HepG2 (cell line): Measurements from ENCODE around the gene B9D2. TPM values are rescaled to one million over a fixed set of nuclear protein-coding genes. Genes with fewer than 3 reads are reported as not detected.
A peak's percentile ranks its signal among the peaks of the same experiment; 100 is the strongest.

Experiments used
- ATAC-seq: fragments of 200-7000 bp; cut with Tn5 transposase; 3 replicates; pipeline ENCODE4 v1.9.1; 2020; ENCODE audit warnings: mild to moderate bottlenecking, moderate library complexity
- BruUV-seq: library from RNA; stranded (reverse); fragments of 400-500 nt; replicated peaks from 2 replicates; lab custom pipeline; 2021; lab: Mats Ljungman, UMichigan
- CTCF ChIA-PET: fragments of 300-600 bp; formaldehyde crosslinking; extraction: SDS; loops from one replicate; lab custom pipeline; 2021; ENCODE audit warnings: low total read pairs, inconsistent platforms, low intra/inter-chr PET ratio; lab: Yijun Ruan, JAX
- POLR2A ChIA-PET: fragments of 350-600 bp; sonication (Branson Sonifier 250); formaldehyde crosslinking; loops from one replicate; lab custom pipeline; 2020; ENCODE audit warnings: antibody characterized with exemption, inconsistent platforms; lab: Yijun Ruan, JAX
- DNase-seq: peaks from one replicate; pipeline ENCODE4 v3.0.0-alpha.2; 2015; ENCODE audit warnings: low spot score
- FAIRE-seq: peaks from 3 replicates; lab custom pipeline; 2011; peaks lifted over from hg19 to GRCh38; lab: Jason Lieb, UNC
- H2AFZ ChIP-seq: one replicate; pipeline ENCODE4 v1.6.1; 2011; ENCODE audit warnings: low read length, inconsistent platforms
- H3K27ac ChIP-seq: fragments of 300-600 bp; 3 replicates; pipeline ENCODE4 v1.8.0; 2011; ENCODE audit warnings: mixed run types, mild to moderate bottlenecking, mixed read lengths, low read length, inconsistent platforms; ENCODE audit not compliant: insufficient read depth; ENCODE audit errors: extremely low read length
- H3K27me3 ChIP-seq, 2 experiments: fragments of 200-600 bp in 1 of 2; 2 replicates in 1 of 2; 3 replicates in 1 of 2; pipeline versions ENCODE4 v1.6.0 to v1.8.0; 2011; ENCODE audit warnings: low read length in 2 of 2, mild to moderate bottlenecking in 2 of 2, moderate library complexity in 2 of 2, inconsistent platforms in 1 of 2; ENCODE audit not compliant: insufficient read depth in 2 of 2, control insufficient read depth in 1 of 2
- H3K36me3 ChIP-seq, 2 experiments: fragments of 200-600 bp in 1 of 2; replicated peaks in 1 of 2; 2 replicates in 1 of 2; 3 replicates in 1 of 2; pipeline versions ENCODE4 v1.5.1 to v1.8.0; 2011; ENCODE audit warnings: low read length in 2 of 2, inconsistent platforms in 1 of 2; ENCODE audit not compliant: insufficient read depth in 2 of 2, control insufficient read depth in 1 of 2
- H3K4me1 ChIP-seq: 2 replicates; pipeline ENCODE4 v1.5.1; 2012; ENCODE audit warnings: low read length, inconsistent platforms; ENCODE audit not compliant: insufficient read depth
- H3K4me2 ChIP-seq: 2 replicates; pipeline ENCODE4 v1.6.0; 2011; ENCODE audit warnings: low read depth, low read length, inconsistent platforms
- H3K4me3 ChIP-seq, 3 experiments: fragments of 200-600 bp in 1 of 3; sonication (generic), shearing (Covaris generic) in 1 of 3; replicated peaks in 1 of 3; 2 replicates each; pipeline ENCODE4 v1.5.1; 2011 to 2016; ENCODE audit warnings: low read length in 3 of 3, inconsistent platforms in 2 of 3, low read depth in 2 of 3, mild to moderate bottlenecking in 2 of 3, control low read depth in 1 of 3, mixed read lengths in 1 of 3; ENCODE audit not compliant: insufficient read depth in 1 of 3
- H3K79me2 ChIP-seq: one replicate; pipeline ENCODE4 v1.6.1; 2011; ENCODE audit warnings: low read length, inconsistent platforms; ENCODE audit not compliant: insufficient read depth
- H3K9ac ChIP-seq: 2 replicates; pipeline ENCODE4 v1.6.0; 2011; ENCODE audit warnings: mild to moderate bottlenecking, low read depth, low read length, inconsistent platforms; ENCODE audit not compliant: insufficient read depth
- H3K9me3 ChIP-seq: 2 replicates; pipeline ENCODE4 v1.5.1; 2012; ENCODE audit warnings: mild to moderate bottlenecking, low read length
- H4K20me1 ChIP-seq: 2 replicates; pipeline ENCODE4 v1.6.0; 2011; ENCODE audit warnings: inconsistent platforms, mild to moderate bottlenecking, low read length, moderate library complexity; ENCODE audit not compliant: insufficient read depth
- RCOR2 ChIP-seq: IDR thresholded peaks from 2 replicates; pipeline ENCODE4 v1.6.1; 2016; ENCODE audit warnings: missing biosample characterization, missing genetic modification reagents
- WGBS: methylation state at CpG from one replicate; pipeline ENCODE4 v1.1.6; 2017; ENCODE audit warnings: low lambda C conversion rate; 5-methylcytosine and 5-hydroxymethylcytosine counted together
- in situ Hi-C: cut with HindIII; loops from 2 replicates; pipeline ENCODE4 v1.10.0; 2017; ENCODE audit warnings: low pct_unique_long_range_greater_than_20kb; ENCODE audit not compliant: extremely low pct_ligation_motif_present
- intact Hi-C: fragments of 100-400 bp; cut with micrococcal nuclease; formaldehyde crosslinking; loops from one replicate; pipeline ENCODE4 v1.10.0; 2022; ENCODE audit not compliant: unreplicated experiment
- polyA plus RNA-seq, 8 experiments: library from polyadenylated mRNA; depleted of rRNA in 3 of 8; stranded (reverse) in 7 of 8; unstranded in 1 of 8; fragments of >200 nt; fragmentation: Illumina TruSeq in 4 of 8; extraction: Trizol in 4 of 8; gene quantifications; 2 replicates each; pipeline versions ENCODE4 v1.2.1 to v1.2.3, GENCODE V29; 2011 to 2016; ENCODE audit warnings: low read depth in 4 of 8, missing spikeins in 1 of 8, mixed read lengths in 1 of 8; ENCODE audit not compliant: insufficient read depth in 1 of 8
- total RNA-seq, 5 experiments: library from RNA; depleted of rRNA; stranded (reverse); fragments of >200 nt; fragmentation: Illumina TruSeq; extraction: Trizol; gene quantifications; 2 replicates each; pipeline ENCODE4 v1.2.3, GENCODE V29; 2016; ENCODE audit warnings: low read depth in 1 of 5
- TF ChIP-seq, protein P1 (sequence below): sonication (generic); formaldehyde crosslinking; IDR thresholded peaks from 2 replicates; pipeline ENCODE4 v1.5.0; 2020; ENCODE audit warnings: mild to moderate bottlenecking, missing genetic modification reagents
- TF ChIP-seq, protein P2 (sequence below), 2 experiments: sonication (generic) in 1 of 2; formaldehyde crosslinking in 1 of 2; IDR thresholded peaks; 2 replicates each; pipeline versions ENCODE4 v1.5.1 to v1.6.1; 2011 to 2020; ENCODE audit warnings: borderline replicate concordance in 1 of 2, low read depth in 1 of 2, low read length in 1 of 2, mild to moderate bottlenecking in 1 of 2, missing genetic modification reagents in 1 of 2, moderate library complexity in 1 of 2

B9D2 gene
- total and polyA plus RNA-seq, 2 of the 13 experiments (the other 11 are each of a cell fraction or from before 2014, with no cell fraction given): 3.1 to 4.4 TPM

- peak overlapping the region; percentile 4 to 90 (median 85); a peak in 4 of 6 replicates for H3K4me3 ChIP-seq
- H2AFZ ChIP-seq: no peak overlapping the region
- H3K9ac ChIP-seq: peak overlapping the region; percentile 90; the same call in 1 of the 2 replicates
- H3K79me2 ChIP-seq: peaks cover 25% of the 10 kb centered on the region
- intact Hi-C loops: no loop called here
- ATAC-seq (no peak), DNase-seq (no peak), FAIRE-seq (no peak)
- H3K27ac ChIP-seq: no peak overlapping the region
- 82% methylated on average over 8 of the region's 8 CpGs for WGBS
- H3K4me1 ChIP-seq: peaks cover 28% of the 10 kb centered on the region
- POLR2A ChIA-PET: interaction anchor here (1.1 to 5.3 kb wide), 4 partner anchors 12 to 86 kb away, joined by 3 to 55 read pairs (median 20); partner anchors contain the start of genes HNRNPUL1 and TGFB1
- TF ChIP-seq, protein P1, sequence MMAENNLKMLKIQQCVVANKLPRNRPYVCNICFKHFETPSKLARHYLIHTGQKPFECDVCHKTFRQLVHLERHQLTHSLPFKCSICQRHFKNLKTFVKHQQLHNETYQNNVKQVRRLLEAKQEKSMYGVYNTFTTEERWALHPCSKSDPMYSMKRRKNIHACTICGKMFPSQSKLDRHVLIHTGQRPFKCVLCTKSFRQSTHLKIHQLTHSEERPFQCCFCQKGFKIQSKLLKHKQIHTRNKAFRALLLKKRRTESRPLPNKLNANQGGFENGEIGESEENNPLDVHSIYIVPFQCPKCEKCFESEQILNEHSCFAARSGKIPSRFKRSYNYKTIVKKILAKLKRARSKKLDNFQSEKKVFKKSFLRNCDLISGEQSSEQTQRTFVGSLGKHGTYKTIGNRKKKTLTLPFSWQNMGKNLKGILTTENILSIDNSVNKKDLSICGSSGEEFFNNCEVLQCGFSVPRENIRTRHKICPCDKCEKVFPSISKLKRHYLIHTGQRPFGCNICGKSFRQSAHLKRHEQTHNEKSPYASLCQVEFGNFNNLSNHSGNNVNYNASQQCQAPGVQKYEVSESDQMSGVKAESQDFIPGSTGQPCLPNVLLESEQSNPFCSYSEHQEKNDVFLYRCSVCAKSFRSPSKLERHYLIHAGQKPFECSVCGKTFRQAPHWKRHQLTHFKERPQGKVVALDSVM (CRISPR knock-in tag): peak; percentile 68
- TF ChIP-seq, protein P2, sequence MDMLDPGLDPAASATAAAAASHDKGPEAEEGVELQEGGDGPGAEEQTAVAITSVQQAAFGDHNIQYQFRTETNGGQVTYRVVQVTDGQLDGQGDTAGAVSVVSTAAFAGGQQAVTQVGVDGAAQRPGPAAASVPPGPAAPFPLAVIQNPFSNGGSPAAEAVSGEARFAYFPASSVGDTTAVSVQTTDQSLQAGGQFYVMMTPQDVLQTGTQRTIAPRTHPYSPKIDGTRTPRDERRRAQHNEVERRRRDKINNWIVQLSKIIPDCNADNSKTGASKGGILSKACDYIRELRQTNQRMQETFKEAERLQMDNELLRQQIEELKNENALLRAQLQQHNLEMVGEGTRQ (IDR thresholded peaks at IDR 0.05; ENCODE audit: low read depth, low read length): no peak
- TF ChIP-seq, protein P2 (CRISPR knock-in tag; IDR thresholded peaks at IDR 0.05; ENCODE audit: borderline replicate concordance): no peak
- TF ChIP-seq RCOR2: no peak
- H4K20me1 ChIP-seq: no peaks in the 10 kb centered on the region
- no TSS peak for BruUV-seq
- H3K9me3 ChIP-seq: no peaks in the 10 kb centered on the region
- H3K27me3 ChIP-seq: no peaks in the 10 kb centered on the region
- CTCF ChIA-PET: no interaction called here
- peak overlapping the region; percentile 84 for H3K4me2 ChIP-seq
- in situ Hi-C loops: loop anchor here (5.0 kb wide), 1 partner anchor 41 kb away; the partner anchor contains the start of gene TGFB1
- peaks cover 17 to 29% of the 10 kb centered on the region in 2 experiments; a peak in 4 of 5 replicates for H3K36me3 ChIP-seq
Measured at GRCh38 chr19:41311613-41312012, 52.3 kb downstream of the B9D2 start.
